CD4-positive, CD25-positive, alpha-beta regulatory T cell (primary cell): Measurements from ENCODE around the gene MEOX1. TPM values are rescaled to one million over a fixed set of nuclear protein-coding genes. Genes with fewer than 3 reads are reported as not detected.

ENCODE experiments used
- ATAC-seq, 2 donors: fragments of 150-1000 bp; cut with Tn5 transposase; one replicate each; pipeline ENCODE4 v1.10.0; 2021; ENCODE audit warnings: low read depth in 2 of 2, moderate number of reproducible peaks in 2 of 2, moderate library complexity in 1 of 2
- DNase-seq, 3 donors: peaks; one replicate each; pipeline versions ENCODE4 v3.0.0 to v3.0.0-alpha.2; 2012 to 2022; ENCODE audit warnings: mixed read lengths in 1 of 3
- H3K27ac ChIP-seq: one replicate; pipeline ENCODE4 v1.7.0; 2013; ENCODE audit warnings: mild to moderate bottlenecking, low read length; ENCODE audit not compliant: insufficient read depth, poor library complexity, severe bottlenecking
- H3K27me3 ChIP-seq: one replicate; pipeline ENCODE4 v1.7.0; 2013; ENCODE audit warnings: low read length; ENCODE audit not compliant: control insufficient read depth, insufficient read depth
- H3K36me3 ChIP-seq: one replicate; pipeline ENCODE4 v1.7.0; 2013; ENCODE audit warnings: mild to moderate bottlenecking, low read length, moderate library complexity; ENCODE audit not compliant: control insufficient read depth, insufficient read depth
- H3K4me1 ChIP-seq: 2 replicates; pipeline ENCODE4 v1.7.0; 2013; ENCODE audit warnings: mild to moderate bottlenecking, low read length; ENCODE audit not compliant: insufficient read depth, control insufficient read depth, poor library complexity, severe bottlenecking
- H3K4me3 ChIP-seq: one replicate; pipeline ENCODE4 v1.7.0; 2013; ENCODE audit warnings: low read depth, mild to moderate bottlenecking, low read length, moderate library complexity
- H3K9me3 ChIP-seq, 2 experiments: 1 replicate in 1 of 2; 2 replicates in 1 of 2; pipeline ENCODE4 v1.7.0; 2013; ENCODE audit warnings: low read length in 2 of 2, mild to moderate bottlenecking in 1 of 2, moderate library complexity in 1 of 2; ENCODE audit not compliant: control insufficient read depth in 2 of 2
- H3K27ac Mint-ChIP-seq, 3 donors: one replicate each; pipeline ENCODE4 v1.8.0; 2020 to 2022; ENCODE audit warnings: mild to moderate bottlenecking in 3 of 3, mixed read lengths in 3 of 3, moderate library complexity in 2 of 3
- H3K27me3 Mint-ChIP-seq: one replicate; pipeline ENCODE4 v1.8.0; 2022; ENCODE audit warnings: mild to moderate bottlenecking, mixed read lengths
- H3K36me3 Mint-ChIP-seq: one replicate; pipeline ENCODE4 v1.8.0; 2020; ENCODE audit warnings: mixed read lengths
- H3K4me1 Mint-ChIP-seq, 4 donors: one replicate each; pipeline ENCODE4 v1.8.0; 2020 to 2022; ENCODE audit warnings: mixed read lengths in 4 of 4, mild to moderate bottlenecking in 1 of 4
- H3K4me3 Mint-ChIP-seq, 4 donors: one replicate each; pipeline ENCODE4 v1.8.0; 2020 to 2022; ENCODE audit warnings: mild to moderate bottlenecking in 4 of 4, mixed read lengths in 4 of 4, moderate library complexity in 3 of 4
- H3K9me3 Mint-ChIP-seq, 7 donors: one replicate each; pipeline ENCODE4 v1.8.0; 2020 to 2022; ENCODE audit warnings: mixed read lengths in 7 of 7, mild to moderate bottlenecking in 3 of 7, moderate library complexity in 2 of 7
- polyA plus RNA-seq, 4 donors: library from polyadenylated mRNA; unstranded; fragments of 300-500 nt; fragmentation: Illumina TruSeq; gene quantifications; one replicate each; pipeline ENCODE4 v1.2.3, GENCODE V29; 2021
- total RNA-seq: library from RNA; stranded (reverse); gene quantifications from one replicate; pipeline ENCODE4 v1.2.3, GENCODE V29; 2022

MEOX1 gene
- total and polyA plus RNA-seq, 5 donors from 2014 or later, result 15.3 to 36.5 (median 29.7) TPM

- no peak for ATAC-seq
- H3K9me3 Mint-ChIP-seq, result no peaks in the 10 kb centered on the region
- no peaks in the 10 kb centered on the region for H3K27me3 Mint-ChIP-seq
- no peaks in the 10 kb centered on the region for H3K9me3 ChIP-seq
- H3K27me3 ChIP-seq, result no peaks in the 10 kb centered on the region
- no peaks in the 10 kb centered on the region for H3K4me1 ChIP-seq
- no peaks in the 10 kb centered on the region for H3K36me3 ChIP-seq
- no peak overlapping the region for H3K27ac Mint-ChIP-seq
- no peak overlapping the region for H3K27ac ChIP-seq
- peaks cover 0 to 4% (median 0%) of the 10 kb centered on the region in 4 donors for H3K4me1 Mint-ChIP-seq
- no peak overlapping the region for H3K4me3 ChIP-seq
- no peak for DNase-seq
- H3K36me3 Mint-ChIP-seq, result no peaks in the 10 kb centered on the region
- no peak overlapping the region for H3K4me3 Mint-ChIP-seq
Measured at GRCh38 chr17:43591779-43592562, 69.8 kb downstream of the MEOX1 start.

GRCh38 chr17:43591001-43591400 is 70.7 kb downstream of the MEOX1 start:
- Mint-ChIP-seq H3K36me3 (no peaks in the 10 kb centered on the region), H3K4me1 (peaks cover 0 to 4% (median 0%) of the 10 kb centered on the region in 4 donors), H3K4me3 (no peak overlapping the region), H3K9me3 (no peaks in the 10 kb centered on the region), H3K27me3 (no peaks in the 10 kb centered on the region), H3K27ac (no peak overlapping the region)
- H3K4me1 ChIP-seq, result no peaks in the 10 kb centered on the region
- no peaks in the 10 kb centered on the region for H3K27me3 ChIP-seq
- H3K4me3 ChIP-seq, result no peak overlapping the region
- ATAC-seq, result no peak
- no peak overlapping the region for H3K27ac ChIP-seq
- H3K36me3 ChIP-seq, result no peaks in the 10 kb centered on the region
- no peak for DNase-seq
- H3K9me3 ChIP-seq, result no peaks in the 10 kb centered on the region

Other genes with a start within 250 kb of the MEOX1 start
- 129 TPM for gene DHX8, start 177.9 kb downstream of the MEOX1 start, total RNA-seq
- gene DHX8, start 177.9 kb downstream of the MEOX1 start, polyA plus RNA-seq, result 10 to 100 TPM; 19.8 to 35.1 (median 25.1) TPM
- gene ETV4, start 115.6 kb downstream of the MEOX1 start, total RNA-seq, result not detected
- gene ETV4, start 115.6 kb downstream of the MEOX1 start, polyA plus RNA-seq, result not detected
- gene SOST, start 96.9 kb upstream of the MEOX1 start, total RNA-seq, result not detected
- gene SOST, start 96.9 kb upstream of the MEOX1 start, polyA plus RNA-seq, result not detected
- 9.8 TPM for gene DUSP3, start 117.1 kb upstream of the MEOX1 start, total RNA-seq
- 1 to 10 TPM; 4.6 to 6.5 (median 6.0) TPM for gene DUSP3, start 117.1 kb upstream of the MEOX1 start, polyA plus RNA-seq
- gene CFAP97D1, start 118.5 kb upstream of the MEOX1 start, total RNA-seq, result not detected
- gene CFAP97D1, start 118.5 kb upstream of the MEOX1 start, polyA plus RNA-seq, result not detected
- gene MPP3, start 171.2 kb upstream of the MEOX1 start, total RNA-seq, result not detected
- not detected for gene MPP3, start 171.2 kb upstream of the MEOX1 start, polyA plus RNA-seq
- not detected for gene CD300LG, start 185.3 kb upstream of the MEOX1 start, total RNA-seq
- gene CD300LG, start 185.3 kb upstream of the MEOX1 start, polyA plus RNA-seq, result not detected
- gene MPP2, start 245.6 kb upstream of the MEOX1 start, total RNA-seq, result 1.6 TPM
- under 1 TPM in 1 of 4 donors, not detected in 3; 0.47 TPM for gene MPP2, start 245.6 kb upstream of the MEOX1 start, polyA plus RNA-seq